IgD-negative memory B cell (primary cell): ENCODE data around the gene KCNA1. TPM values are rescaled to one million over a fixed set of nuclear protein-coding genes. Genes with fewer than 3 reads are reported as not detected.

Source experiments
- H3K27ac Mint-ChIP-seq, 3 donors: one replicate each; pipeline ENCODE4 v1.8.0; 2020 to 2022; ENCODE audit warnings: mild to moderate bottlenecking in 3 of 3, mixed read lengths in 3 of 3, moderate library complexity in 1 of 3
- H3K27me3 Mint-ChIP-seq: one replicate; pipeline ENCODE4 v1.8.0; 2021; ENCODE audit warnings: mixed read lengths
- H3K36me3 Mint-ChIP-seq: one replicate; pipeline ENCODE4 v1.8.0; 2020; ENCODE audit warnings: mild to moderate bottlenecking, mixed read lengths
- H3K4me1 Mint-ChIP-seq, 3 donors: one replicate each; pipeline ENCODE4 v1.8.0; 2020 to 2022; ENCODE audit warnings: mixed read lengths in 3 of 3, mild to moderate bottlenecking in 1 of 3
- H3K4me3 Mint-ChIP-seq, 4 donors: one replicate each; pipeline ENCODE4 v1.8.0; 2020 to 2022; ENCODE audit warnings: mild to moderate bottlenecking in 4 of 4, mixed read lengths in 4 of 4, moderate library complexity in 3 of 4
- H3K9me3 Mint-ChIP-seq, 3 donors: one replicate each; pipeline ENCODE4 v1.8.0; 2020 to 2021; ENCODE audit warnings: mixed read lengths in 3 of 3, mild to moderate bottlenecking in 1 of 3
- polyA plus RNA-seq: library from polyadenylated mRNA; unstranded; fragments of 300-500 nt; fragmentation: Illumina TruSeq; gene quantifications from one replicate; pipeline ENCODE4 v1.2.3, GENCODE V29; 2021

Gene KCNA1
- polyA plus RNA-seq, 1 donor from 2014 or later, result not detected

- no peaks in the 10 kb centered on the region for H3K9me3 Mint-ChIP-seq
- H3K27me3 Mint-ChIP-seq, result peaks cover 11% of the 10 kb centered on the region
Measured at GRCh38 chr12:4894019-4894418, 15.7 kb upstream of the KCNA1 start.

GRCh38 chr12:4899364-4899763 lies 10.3 kb upstream of the KCNA1 start:
- H3K4me1 Mint-ChIP-seq, result no peaks in the 10 kb centered on the region
- no peak overlapping the region for H3K4me3 Mint-ChIP-seq
- no peaks in the 10 kb centered on the region for H3K9me3 Mint-ChIP-seq
- H3K27me3 Mint-ChIP-seq, result peaks cover 11% of the 10 kb centered on the region
- H3K36me3 Mint-ChIP-seq, result no peaks in the 10 kb centered on the region
- no peak overlapping the region for H3K27ac Mint-ChIP-seq

More at GRCh38 chr12:4894019-4894418, 15.7 kb upstream of the KCNA1 start:
- Mint-ChIP-seq H3K36me3 (no peaks in the 10 kb centered on the region), H3K4me3 (no peak overlapping the region), H3K27ac (no peak overlapping the region), H3K4me1 (peaks cover 0 to 1% (median 0%) of the 10 kb centered on the region in 3 donors)

GRCh38 chr12:4900327-4900726 lies 9.4 kb upstream of the KCNA1 start:
- Mint-ChIP-seq H3K36me3 (no peaks in the 10 kb centered on the region), H3K27me3 (peaks cover 11% of the 10 kb centered on the region), H3K9me3 (no peaks in the 10 kb centered on the region), H3K4me1 (no peaks in the 10 kb centered on the region), H3K4me3 (no peak overlapping the region), H3K27ac (no peak overlapping the region)

GRCh38 chr12:4905316-4905715 lies 4.4 kb upstream of the KCNA1 start:
- Mint-ChIP-seq H3K27me3 (peaks cover 27% of the 10 kb centered on the region), H3K36me3 (no peaks in the 10 kb centered on the region), H3K4me3 (no peak overlapping the region), H3K4me1 (peaks cover 0 to 8% (median 0%) of the 10 kb centered on the region in 3 donors), H3K9me3 (peaks cover 0 to 2% (median 0%) of the 10 kb centered on the region in 3 donors), H3K27ac (no peak overlapping the region)

GRCh38 chr12:4908684-4909409 lies 858 bp upstream of the KCNA1 start:
- peaks cover 2% of the 10 kb centered on the region for H3K36me3 Mint-ChIP-seq
- H3K27ac Mint-ChIP-seq, result no peak overlapping the region
- peaks cover 4 to 15% (median 7%) of the 10 kb centered on the region in 3 donors for H3K4me1 Mint-ChIP-seq
- peaks cover 33% of the 10 kb centered on the region for H3K27me3 Mint-ChIP-seq
- H3K4me3 Mint-ChIP-seq, result peak overlapping the region; percentile 50 to 90 (median 70)
- peaks cover 0 to 5% (median 4%) of the 10 kb centered on the region in 3 donors for H3K9me3 Mint-ChIP-seq

- H3K27me3 Mint-ChIP-seq, result peaks cover 33% of the 10 kb centered on the region
Measured at GRCh38 chr12:4909410-4909733, 333 bp upstream of the KCNA1 start.

GRCh38 chr12:4910502-4911315 lies 1.0 kb downstream of the KCNA1 start:
- H3K36me3 Mint-ChIP-seq, result peaks cover 2% of the 10 kb centered on the region
- H3K4me3 Mint-ChIP-seq, result peak overlapping the region; percentile 83 to 95 (median 92)
- H3K27ac Mint-ChIP-seq, result peak overlapping the region in 1 of 3 donors; percentile 32
- H3K9me3 Mint-ChIP-seq, result peaks cover 0 to 5% (median 4%) of the 10 kb centered on the region in 3 donors
- H3K27me3 Mint-ChIP-seq, result peaks cover 35% of the 10 kb centered on the region
- peaks cover 4 to 15% (median 9%) of the 10 kb centered on the region in 3 donors for H3K4me1 Mint-ChIP-seq

More at GRCh38 chr12:4909410-4909733, 333 bp upstream of the KCNA1 start:
- H3K27ac Mint-ChIP-seq, result no peak overlapping the region
- H3K36me3 Mint-ChIP-seq, result peaks cover 2% of the 10 kb centered on the region
- peak overlapping the region; percentile 50 to 90 (median 70) for H3K4me3 Mint-ChIP-seq
- peaks cover 4 to 15% (median 7%) of the 10 kb centered on the region in 3 donors for H3K4me1 Mint-ChIP-seq
- H3K9me3 Mint-ChIP-seq, result peaks cover 0 to 5% (median 4%) of the 10 kb centered on the region in 3 donors

GRCh38 chr12:4911316-4911994 lies 1.8 kb downstream of the KCNA1 start:
- Mint-ChIP-seq H3K9me3 (peaks cover 0 to 5% (median 4%) of the 10 kb centered on the region in 3 donors), H3K36me3 (peaks cover 2% of the 10 kb centered on the region), H3K4me3 (peak overlapping the region; percentile 49 to 73 (median 67)), H3K27ac (no peak overlapping the region), H3K27me3 (peaks cover 38% of the 10 kb centered on the region), H3K4me1 (peaks cover 4 to 15% (median 9%) of the 10 kb centered on the region in 3 donors)

GRCh38 chr12:4914720-4915119 lies 5.0 kb downstream of the KCNA1 start:
- peaks cover 4 to 9% (median 9%) of the 10 kb centered on the region in 3 donors for H3K4me1 Mint-ChIP-seq
- H3K27me3 Mint-ChIP-seq, result peaks cover 26% of the 10 kb centered on the region
- peaks cover 2% of the 10 kb centered on the region for H3K36me3 Mint-ChIP-seq
- H3K9me3 Mint-ChIP-seq, result peaks cover 0 to 5% (median 4%) of the 10 kb centered on the region in 3 donors
- H3K4me3 Mint-ChIP-seq, result no peak overlapping the region
- no peak overlapping the region for H3K27ac Mint-ChIP-seq

GRCh38 chr12:4915752-4916151 lies 6.0 kb downstream of the KCNA1 start:
- no peak overlapping the region for H3K4me3 Mint-ChIP-seq
- peaks cover 18% of the 10 kb centered on the region for H3K27me3 Mint-ChIP-seq
- peaks cover 3 to 7% (median 4%) of the 10 kb centered on the region in 3 donors for H3K4me1 Mint-ChIP-seq
- peaks cover 0 to 5% (median 4%) of the 10 kb centered on the region in 3 donors for H3K9me3 Mint-ChIP-seq
- peaks cover 2% of the 10 kb centered on the region for H3K36me3 Mint-ChIP-seq
- no peak overlapping the region for H3K27ac Mint-ChIP-seq

- Mint-ChIP-seq H3K4me3 (no peak overlapping the region), H3K4me1 (peaks cover 0 to 3% (median 0%) of the 10 kb centered on the region in 3 donors), H3K36me3 (no peaks in the 10 kb centered on the region), H3K27me3 (peaks cover 16% of the 10 kb centered on the region), H3K27ac (no peak overlapping the region), H3K9me3 (peaks cover 0 to 2% (median 0%) of the 10 kb centered on the region in 3 donors)
Measured at GRCh38 chr12:4918950-4919660, 9.4 kb downstream of the KCNA1 start.

- Mint-ChIP-seq H3K4me3 (no peak overlapping the region), H3K27me3 (peaks cover 22% of the 10 kb centered on the region), H3K4me1 (no peaks in the 10 kb centered on the region), H3K36me3 (no peaks in the 10 kb centered on the region), H3K27ac (no peak overlapping the region), H3K9me3 (no peaks in the 10 kb centered on the region)
Measured at GRCh38 chr12:4932576-4932975, 22.9 kb downstream of the KCNA1 start.

- Mint-ChIP-seq H3K9me3 (no peaks in the 10 kb centered on the region), H3K27ac (no peak overlapping the region), H3K4me1 (no peaks in the 10 kb centered on the region), H3K27me3 (peaks cover 27% of the 10 kb centered on the region), H3K36me3 (no peaks in the 10 kb centered on the region), H3K4me3 (no peak overlapping the region)
Measured at GRCh38 chr12:4933411-4933810, 23.7 kb downstream of the KCNA1 start.

- Mint-ChIP-seq H3K4me3 (no peak overlapping the region), H3K27me3 (peaks cover 27% of the 10 kb centered on the region), H3K27ac (no peak overlapping the region), H3K9me3 (no peaks in the 10 kb centered on the region), H3K36me3 (no peaks in the 10 kb centered on the region), H3K4me1 (no peaks in the 10 kb centered on the region)
Measured at GRCh38 chr12:4934407-4935035, 24.8 kb downstream of the KCNA1 start.
